Fibroblast of lung (primary cell): Measurements from ENCODE around the gene U2AF1L4. TPM values are rescaled to one million over a fixed set of nuclear protein-coding genes. Genes with fewer than 3 reads are reported as not detected.
A peak's percentile ranks its signal among the peaks of the same experiment; 100 is the strongest.

Experiments used
- DNase-seq, 2 donors: peaks; one replicate each; pipeline versions ENCODE4 v3.0.0 to v3.0.0-alpha.2; 2010; ENCODE audit warnings: low read depth in 2 of 2
- H2AFZ ChIP-seq: 2 replicates; pipeline ENCODE4 v1.5.1; 2012; ENCODE audit warnings: low read length, control low read depth, inconsistent platforms
- H3K27ac ChIP-seq: 2 replicates; pipeline ENCODE4 v1.5.1; 2011; ENCODE audit warnings: low read length, control low read depth; ENCODE audit not compliant: insufficient read depth
- H3K27me3 ChIP-seq: 2 replicates; pipeline ENCODE4 v1.5.1; 2011; ENCODE audit warnings: mild to moderate bottlenecking, low read length; ENCODE audit not compliant: control insufficient read depth, insufficient read depth
- H3K36me3 ChIP-seq: 2 replicates; pipeline ENCODE4 v1.5.1; 2011; ENCODE audit warnings: low read length; ENCODE audit not compliant: control insufficient read depth, insufficient read depth
- H3K4me1 ChIP-seq: 2 replicates; pipeline ENCODE4 v1.5.1; 2011; ENCODE audit warnings: low read length; ENCODE audit not compliant: control insufficient read depth, insufficient read depth; ENCODE audit errors: extremely low read depth
- H3K4me2 ChIP-seq: 2 replicates; pipeline ENCODE4 v1.5.1; 2011; ENCODE audit warnings: low read length, control low read depth; ENCODE audit not compliant: insufficient read depth; ENCODE audit errors: extremely low read depth
- H3K4me3 ChIP-seq, 4 experiments: fragments of 200-600 bp in 1 of 4; sonication (generic) in 1 of 4; replicated peaks in 1 of 4; 2 replicates each; pipeline ENCODE4 v1.5.1; 2011 to 2016; ENCODE audit warnings: low read length in 4 of 4, low read depth in 3 of 4, mild to moderate bottlenecking in 3 of 4, control low read depth in 2 of 4, inconsistent platforms in 1 of 4, mixed read lengths in 1 of 4; ENCODE audit not compliant: insufficient read depth in 1 of 4; ENCODE audit errors: control extremely low read depth in 1 of 4
- H3K79me2 ChIP-seq: 2 replicates; pipeline ENCODE4 v1.5.1; 2012; ENCODE audit warnings: mild to moderate bottlenecking, low read length, inconsistent platforms; ENCODE audit not compliant: control insufficient read depth, insufficient read depth
- H3K9ac ChIP-seq: 2 replicates; pipeline ENCODE4 v1.5.1; 2011; ENCODE audit warnings: mild to moderate bottlenecking, low read length, control low read depth; ENCODE audit not compliant: insufficient read depth
- H3K9me3 ChIP-seq: 2 replicates; pipeline ENCODE4 v1.5.1; 2012; ENCODE audit warnings: low read depth, low read length; ENCODE audit not compliant: control insufficient read depth, insufficient read depth
- H4K20me1 ChIP-seq: 2 replicates; pipeline ENCODE4 v1.5.1; 2011; ENCODE audit warnings: low read length; ENCODE audit not compliant: control insufficient read depth, insufficient read depth; ENCODE audit errors: extremely low read depth
- CTCF ChIP-seq, 2 donors: IDR thresholded peaks in 1 of 2; conservative IDR thresholded peaks in 1 of 2; 1 replicate in 1 of 2; 2 replicates in 1 of 2; pipeline ENCODE4 v1.5.1; 2011 to 2012; ENCODE audit warnings: low read length in 2 of 2, control low read depth in 1 of 2, inconsistent platforms in 1 of 2, low read depth in 1 of 2, mild to moderate bottlenecking in 1 of 2
- EZH2 ChIP-seq: IDR thresholded peaks from 2 replicates; pipeline ENCODE4 v1.5.1; 2012; ENCODE audit warnings: low read length, control low read depth, mild to moderate bottlenecking; ENCODE audit errors: missing control alignments
- polyA plus RNA-seq, 2 donors: library from polyadenylated mRNA; depleted of rRNA in 1 of 2; stranded (reverse) in 1 of 2; unstranded in 1 of 2; fragments of >200 nt; gene quantifications; 2 replicates each; pipeline ENCODE4 v1.2.1, GENCODE V29; 2011 to 2012; ENCODE audit warnings: missing spikeins in 1 of 2
- total RNA-seq: library from RNA; depleted of rRNA; stranded (reverse); fragments of >200 nt; gene quantifications from 2 replicates; pipeline ENCODE4 v1.2.1, GENCODE V29; 2014

Gene U2AF1L4
- total and polyA plus RNA-seq, 2 donors (not counting 1 experiment from before 2014, with no cell fraction given): 9.1 to 11.9 TPM

- Histone ChIP-seq H2AFZ (no peak overlapping the region), H3K4me2 (peak overlapping the region; percentile 71), H3K4me3 (peak overlapping the region in 3 of 4 experiments; percentile 58 to 62 (median 59)), H4K20me1 (no peaks in the 10 kb centered on the region), H3K27me3 (no peaks in the 10 kb centered on the region), H3K9ac (peak overlapping the region; percentile 55), H3K36me3 (peaks cover 22% of the 10 kb centered on the region), H3K4me1 (peaks cover 10% of the 10 kb centered on the region), H3K79me2 (no peaks in the 10 kb centered on the region), H3K9me3 (no peaks in the 10 kb centered on the region), H3K27ac (peak overlapping the region; percentile 79)
- TF ChIP-seq EZH2 (no peak), CTCF (conservative IDR thresholded peaks at IDR 0.05 in 1 of 2, IDR thresholded peaks at IDR 0.05 in 1 of 2; ENCODE audit: low read depth in 1 of 2, low read length in 2 of 2) (no peak)
- DNase-seq: no peak
These were observed 5.7 kb downstream of the U2AF1L4 start for GRCh38 chr19:35739275-35740107.

GRCh38 chr19:35738887-35739229, 6.4 kb downstream of the U2AF1L4 start:
- H2AFZ ChIP-seq: no peak overlapping the region
- H3K27me3 ChIP-seq: no peaks in the 10 kb centered on the region
- H4K20me1 ChIP-seq: no peaks in the 10 kb centered on the region
- peaks cover 27% of the 10 kb centered on the region for H3K36me3 ChIP-seq
- H3K9me3 ChIP-seq: no peaks in the 10 kb centered on the region
- peaks cover 6% of the 10 kb centered on the region for H3K4me1 ChIP-seq
- H3K79me2 ChIP-seq: no peaks in the 10 kb centered on the region
- H3K27ac ChIP-seq: no peak overlapping the region
- TF ChIP-seq CTCF (conservative IDR thresholded peaks at IDR 0.05 in 1 of 2, IDR thresholded peaks at IDR 0.05 in 1 of 2; ENCODE audit: low read depth in 1 of 2, low read length in 2 of 2): no peak
- TF ChIP-seq EZH2: no peak
- no peak overlapping the region for H3K4me3 ChIP-seq
- H3K4me2 ChIP-seq: no peak overlapping the region
- no peak for DNase-seq
- H3K9ac ChIP-seq: no peak overlapping the region

GRCh38 chr19:35738021-35738886, 7.0 kb downstream of the U2AF1L4 start:
- H3K9ac ChIP-seq: no peak overlapping the region
- no peak overlapping the region for H2AFZ ChIP-seq
- no peak overlapping the region for H3K27ac ChIP-seq
- H4K20me1 ChIP-seq: no peaks in the 10 kb centered on the region
- no peaks in the 10 kb centered on the region for H3K9me3 ChIP-seq
- no peak overlapping the region for H3K4me3 ChIP-seq
- peaks cover 27% of the 10 kb centered on the region for H3K36me3 ChIP-seq
- no peaks in the 10 kb centered on the region for H3K27me3 ChIP-seq
- H3K4me2 ChIP-seq: no peak overlapping the region
- peaks cover 6% of the 10 kb centered on the region for H3K4me1 ChIP-seq
- TF ChIP-seq CTCF (conservative IDR thresholded peaks at IDR 0.05 in 1 of 2, IDR thresholded peaks at IDR 0.05 in 1 of 2; ENCODE audit: low read depth in 1 of 2, low read length in 2 of 2) (no peak), EZH2 (no peak)
- no peak for DNase-seq
- H3K79me2 ChIP-seq: no peaks in the 10 kb centered on the region
